Subcutaneous adipose tissue (tissue), 4 donors: ENCODE data around the gene CDC73. TPM values are rescaled to one million over a fixed set of nuclear protein-coding genes. Genes with fewer than 3 reads are reported as not detected.

Source experiments
- total RNA-seq, 4 donors: library from RNA; depleted of rRNA; stranded (reverse); fragments of >200 nt; gene quantifications; one replicate each; pipeline ENCODE4 v1.1.0, GENCODE V29; 2016
- TF ChIP-seq, protein P1 (sequence below): fragments of 450-650 bp; IDR thresholded peaks from one replicate; pipeline ENCODE4 v1.5.1; 2016; ENCODE audit warnings: low read depth, mild to moderate bottlenecking, control low read depth, antibody characterized with exemption, moderate library complexity

Gene CDC73
- total RNA-seq, 4 donors from 2014 or later, result 35.2 to 74.8 (median 41.8) TPM

DNA sequence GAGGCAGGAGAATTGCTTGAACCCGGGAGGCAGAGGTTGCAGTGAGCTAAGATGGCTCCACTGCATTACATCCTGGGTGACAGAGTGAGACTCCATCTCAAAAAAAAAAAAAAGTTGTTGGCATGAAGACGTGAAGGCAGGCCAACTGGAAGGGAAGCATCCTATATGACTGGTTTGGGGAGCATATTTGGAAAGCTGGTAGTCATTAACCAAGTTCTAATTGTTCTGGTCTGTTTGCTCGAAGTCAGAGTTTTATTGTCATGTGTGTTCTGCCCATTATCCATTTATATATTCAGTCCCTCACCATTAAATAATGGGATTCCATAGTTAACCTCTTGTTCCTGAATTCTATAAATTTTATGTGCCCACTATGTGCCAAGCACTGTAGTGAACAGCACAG is 13.4 kb upstream of the CDC73 start:
- TF ChIP-seq, protein P1, sequence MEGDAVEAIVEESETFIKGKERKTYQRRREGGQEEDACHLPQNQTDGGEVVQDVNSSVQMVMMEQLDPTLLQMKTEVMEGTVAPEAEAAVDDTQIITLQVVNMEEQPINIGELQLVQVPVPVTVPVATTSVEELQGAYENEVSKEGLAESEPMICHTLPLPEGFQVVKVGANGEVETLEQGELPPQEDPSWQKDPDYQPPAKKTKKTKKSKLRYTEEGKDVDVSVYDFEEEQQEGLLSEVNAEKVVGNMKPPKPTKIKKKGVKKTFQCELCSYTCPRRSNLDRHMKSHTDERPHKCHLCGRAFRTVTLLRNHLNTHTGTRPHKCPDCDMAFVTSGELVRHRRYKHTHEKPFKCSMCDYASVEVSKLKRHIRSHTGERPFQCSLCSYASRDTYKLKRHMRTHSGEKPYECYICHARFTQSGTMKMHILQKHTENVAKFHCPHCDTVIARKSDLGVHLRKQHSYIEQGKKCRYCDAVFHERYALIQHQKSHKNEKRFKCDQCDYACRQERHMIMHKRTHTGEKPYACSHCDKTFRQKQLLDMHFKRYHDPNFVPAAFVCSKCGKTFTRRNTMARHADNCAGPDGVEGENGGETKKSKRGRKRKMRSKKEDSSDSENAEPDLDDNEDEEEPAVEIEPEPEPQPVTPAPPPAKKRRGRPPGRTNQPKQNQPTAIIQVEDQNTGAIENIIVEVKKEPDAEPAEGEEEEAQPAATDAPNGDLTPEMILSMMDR, result no peak

DNA sequence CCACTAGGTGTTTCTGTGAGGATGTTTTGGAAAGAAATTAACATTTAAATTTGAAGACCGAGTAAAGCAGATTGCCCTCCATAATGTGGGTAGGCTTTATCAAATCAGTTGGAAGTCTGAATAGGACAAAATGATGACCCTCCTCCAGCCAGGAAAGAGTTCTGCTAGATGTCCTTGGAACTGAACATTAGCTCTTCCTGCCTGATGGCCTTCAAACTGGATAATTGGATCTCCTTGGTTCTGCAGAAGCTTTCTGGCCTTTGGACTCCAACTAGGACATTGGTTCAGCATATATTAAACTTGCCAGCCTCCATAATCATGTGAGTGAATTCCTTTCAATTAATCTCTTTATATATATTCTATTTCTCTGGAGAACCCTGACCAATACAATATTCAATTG is 12.2 kb upstream of the CDC73 start:
- TF ChIP-seq, protein P1, result no peak

DNA sequence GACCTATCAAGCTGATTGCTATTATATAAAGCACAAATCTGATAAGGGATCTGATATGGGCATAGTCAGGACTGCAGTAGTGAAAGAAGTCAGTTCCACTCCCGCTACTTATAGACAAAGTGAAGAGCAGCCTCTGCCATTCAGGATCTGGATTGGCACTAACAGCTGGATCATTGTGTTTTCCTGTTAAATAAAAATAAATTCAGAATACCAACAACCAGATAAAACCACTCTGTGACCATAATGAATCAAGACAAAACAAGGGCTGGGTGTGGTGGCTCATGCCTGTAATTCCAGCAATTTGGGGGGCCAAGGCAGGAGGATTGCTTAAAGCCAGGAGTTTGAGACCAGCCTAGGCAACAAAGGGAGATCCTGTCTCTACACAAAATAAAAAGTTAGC is 11.6 kb upstream of the CDC73 start:
- TF ChIP-seq, protein P1, result no peak

DNA sequence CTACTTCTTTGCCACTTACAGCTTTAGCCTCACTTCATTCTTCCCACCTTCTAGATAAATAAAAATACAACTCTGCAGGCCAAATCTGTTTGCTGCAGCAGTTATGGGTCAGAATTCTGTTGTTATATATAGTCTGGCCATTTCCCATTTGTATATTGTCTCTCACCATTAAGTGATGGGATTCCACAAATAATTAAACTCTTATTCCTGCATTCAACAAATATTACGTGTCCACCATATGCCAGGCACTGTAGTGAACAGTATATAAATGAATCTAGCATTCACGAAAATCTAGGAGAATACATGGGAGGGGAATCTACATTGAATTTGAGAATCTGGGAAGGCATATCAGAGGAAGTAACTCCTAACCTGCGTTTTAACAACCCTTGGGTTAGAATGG is 11.0 kb upstream of the CDC73 start:
- TF ChIP-seq, protein P1, result no peak

DNA sequence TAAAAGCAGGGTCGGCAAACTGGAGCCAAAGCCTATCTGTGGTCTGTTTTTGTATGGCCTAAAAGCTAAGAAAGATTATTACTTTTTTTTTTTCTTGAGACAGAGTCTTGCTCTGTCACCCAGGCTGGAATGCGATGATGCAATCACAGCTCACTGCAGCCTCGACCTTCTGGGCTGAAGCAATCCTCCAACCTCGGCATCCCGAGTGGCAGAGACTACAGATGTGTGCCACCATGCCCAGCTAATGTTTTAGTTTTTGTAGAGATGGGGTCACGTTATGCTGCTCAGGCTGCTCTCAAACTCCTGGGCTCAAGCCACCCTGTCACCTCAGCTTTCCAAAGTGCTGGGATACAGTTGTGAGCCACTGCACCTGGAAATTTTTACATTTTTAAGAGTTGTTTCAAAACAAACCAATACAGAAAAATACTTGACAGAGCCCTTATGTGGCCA is 10.2 kb upstream of the CDC73 start:
- TF ChIP-seq, protein P1, result no peak

DNA sequence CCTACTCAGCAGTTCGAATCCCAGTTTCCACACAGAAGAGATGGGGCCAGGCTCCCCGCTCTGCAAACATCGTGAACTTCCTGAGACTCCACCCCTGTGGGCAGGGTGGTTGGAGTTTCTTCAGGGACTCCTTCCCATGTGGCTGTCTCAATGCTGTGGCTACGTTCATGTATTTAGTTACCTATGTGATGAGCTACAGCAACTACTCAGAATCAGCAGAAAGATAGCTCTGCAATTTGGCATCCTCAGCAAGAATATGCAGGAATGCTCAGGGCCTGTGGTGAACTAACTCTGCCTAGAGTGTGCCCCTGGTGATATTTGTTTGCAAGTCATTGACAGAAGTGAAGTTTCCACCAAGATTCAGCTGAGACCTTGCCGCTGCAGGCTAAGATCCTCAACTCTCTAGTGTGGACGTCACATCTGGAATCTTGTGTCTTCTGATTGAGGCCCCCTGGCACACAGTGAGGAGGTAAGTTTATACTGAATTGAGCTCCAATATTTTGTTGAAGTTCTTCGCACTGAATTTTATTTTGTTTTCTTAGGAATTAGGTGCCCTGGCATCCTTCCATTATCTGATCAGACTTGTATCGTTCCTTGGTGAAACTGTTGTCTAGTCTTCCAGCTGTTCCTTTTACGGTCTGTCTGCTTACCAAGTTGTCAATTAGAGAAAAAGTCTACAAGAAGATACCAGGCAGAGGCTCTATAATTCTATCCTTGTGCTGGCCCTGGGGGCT is 8.4 kb upstream of the CDC73 start:
- TF ChIP-seq, protein P1, result no peak

DNA sequence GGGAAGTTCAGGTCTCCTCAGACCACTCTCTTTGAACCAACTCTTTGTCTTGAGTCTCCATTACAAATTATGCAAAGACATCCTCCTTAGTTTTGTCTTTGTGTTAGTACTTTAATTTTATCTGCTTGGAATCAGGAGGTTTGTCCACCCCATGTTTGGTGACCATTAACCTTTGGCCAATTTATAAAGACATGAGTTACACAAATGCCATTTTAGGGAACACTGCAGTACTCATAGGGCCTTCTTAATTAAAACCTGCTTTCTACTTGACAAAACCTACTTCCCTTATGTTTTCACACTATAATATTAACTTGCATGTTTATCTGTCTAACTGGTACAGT is 7.9 kb upstream of the CDC73 start:
- TF ChIP-seq, protein P1, result no peak
